Fibroblast of gingiva (primary cell): ENCODE results near the gene ANKRD45.
"Not testable (repeated sequence)": the region's sequence is repeated elsewhere in the genome, so short reads cannot be mapped to it uniquely, and the experiment has no call there.

Source experiments
- DNase-seq: peaks from one replicate; pipeline ENCODE4 v3.0.0-alpha.2; 2011; ENCODE audit warnings: low read depth

Gene ANKRD45

GRCh38 chr1:173642450-173643139 lies 27.1 kb downstream of the ANKRD45 start:
- not testable (repeated sequence) for DNase-seq

- no peak for DNase-seq
Measured at GRCh38 chr1:173639102-173639501, 30.5 kb downstream of the ANKRD45 start.

GRCh38 chr1:173638043-173639021 lies 31.3 kb downstream of the ANKRD45 start:
- DNase-seq, result no peak

- DNase-seq, result not testable (repeated sequence)
Measured at GRCh38 chr1:173637236-173638042, 32.2 kb downstream of the ANKRD45 start.

GRCh38 chr1:173635116-173635515 lies 34.5 kb downstream of the ANKRD45 start, which contains the start of gene TEX50:
Gene TEX50 (plus strand): TSS chr1:173635338. CDS start chr1:173635522, 184 bp downstream.
- no peak for DNase-seq

GRCh38 chr1:173628888-173629287 lies 40.8 kb downstream of the ANKRD45 start:
- DNase-seq, result no peak

- DNase-seq, result no peak
Measured at GRCh38 chr1:173627269-173627668, 42.4 kb downstream of the ANKRD45 start.

GRCh38 chr1:173616859-173617258 lies 52.8 kb downstream of the ANKRD45 start:
- DNase-seq, result no peak

- not testable (repeated sequence) for DNase-seq
Measured at GRCh38 chr1:173613086-173613485, 56.6 kb downstream of the ANKRD45 start.

GRCh38 chr1:173608503-173609216 lies 61.0 kb downstream of the ANKRD45 start:
- no peak for DNase-seq

- no peak for DNase-seq
Measured at GRCh38 chr1:173603056-173603591, 66.5 kb downstream of the ANKRD45 start, which contains the start of gene SLC9C2. Gene SLC9C2 (minus strand): TSS chr1:173603072. CDS start chr1:173601776, 1,296 bp downstream.

GRCh38 chr1:173601588-173601987 lies 68.1 kb downstream of the ANKRD45 start:
- DNase-seq, result no peak

- DNase-seq, result no peak
Measured at GRCh38 chr1:173596097-173596825, 73.4 kb downstream of the ANKRD45 start.

GRCh38 chr1:173591138-173591537 lies 78.5 kb downstream of the ANKRD45 start:
- DNase-seq, result not testable (repeated sequence)

GRCh38 chr1:173590557-173590956 lies 79.1 kb downstream of the ANKRD45 start:
- DNase-seq, result no peak

- no peak for DNase-seq
Measured at GRCh38 chr1:173581383-173582079, 88.1 kb downstream of the ANKRD45 start.

- no peak for DNase-seq
Measured at GRCh38 chr1:173580658-173581057, 89.0 kb downstream of the ANKRD45 start.

GRCh38 chr1:173580071-173580470 lies 89.6 kb downstream of the ANKRD45 start:
- no peak for DNase-seq

- DNase-seq, result no peak
Measured at GRCh38 chr1:173573596-173573995, 96.1 kb downstream of the ANKRD45 start.
